ENCODE measurements around the gene POLR1H.

DNA sequence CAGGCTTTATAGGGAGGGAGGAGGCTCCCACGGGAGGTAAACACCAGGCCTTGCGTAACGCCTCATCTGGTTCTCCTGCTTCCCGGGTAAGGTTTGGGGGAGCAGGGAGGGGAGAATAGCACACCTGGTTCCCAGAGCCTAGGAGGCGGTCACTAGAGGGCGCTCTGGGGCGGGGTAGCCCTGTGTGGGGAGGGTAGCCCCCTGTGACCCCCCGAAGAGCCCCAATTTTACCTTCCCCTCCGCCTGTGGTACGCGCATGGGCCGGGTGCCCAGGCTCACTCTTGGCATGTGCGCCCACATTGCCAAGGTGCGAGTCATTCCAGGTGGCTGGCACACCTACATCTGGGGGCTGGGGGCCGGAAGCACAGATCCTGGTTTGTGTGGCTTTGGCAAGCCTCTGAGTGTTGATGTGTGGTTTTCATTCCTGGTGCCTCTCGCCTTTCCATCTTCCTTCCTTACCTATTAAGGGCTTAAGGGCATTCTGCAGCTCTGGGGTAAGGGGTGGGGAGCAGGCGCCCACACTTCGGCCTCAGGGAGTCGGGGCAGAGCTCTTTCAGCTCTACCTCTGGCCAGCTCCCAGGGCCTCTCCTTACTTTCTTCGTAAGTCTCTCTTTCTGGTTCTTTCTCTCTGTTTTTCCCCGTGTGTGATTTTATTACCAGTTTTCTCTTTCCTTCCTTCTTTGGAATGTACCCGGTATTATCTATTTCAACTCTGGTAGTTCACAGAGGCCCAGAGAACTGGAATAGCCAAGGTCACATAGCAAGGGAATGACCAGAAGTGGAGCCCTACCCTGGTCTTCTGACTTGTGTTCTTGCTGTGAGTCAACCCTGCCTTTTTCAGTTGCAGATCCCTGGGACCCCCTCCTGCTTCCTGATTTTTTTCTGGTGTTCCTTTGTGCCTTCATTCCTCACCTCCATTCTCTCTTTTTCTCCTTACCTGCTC, 15.0 kb downstream of the POLR1H start:
- no peak for TF ChIP-seq POLR2A (IDR thresholded peaks at IDR 0.05; ENCODE audit: low read length)
- no peak for TF ChIP-seq GATA1 (IDR thresholded peaks at IDR 0.05; ENCODE audit: low read depth, low read length)

All from erythroblast (primary cell).